ENCODE data around the gene DIO3. TPM values are rescaled to one million over a fixed set of nuclear protein-coding genes. Genes with fewer than 3 reads are reported as not detected.

Gene DIO3
- total RNA-seq, 1 donor from 2014 or later, result 4.4 TPM

- no peaks in the 10 kb centered on the region for H3K36me3 Mint-ChIP-seq (ENCODE audit: insufficient read depth)
- H3K27me3 Mint-ChIP-seq, result peaks cover 46% of the 10 kb centered on the region
- no peaks in the 10 kb centered on the region for H3K9me3 Mint-ChIP-seq (ENCODE audit: low read depth)
- no peak overlapping the region for H3K4me3 Mint-ChIP-seq (ENCODE audit: low read depth)
- TF ChIP-seq, protein P1, sequence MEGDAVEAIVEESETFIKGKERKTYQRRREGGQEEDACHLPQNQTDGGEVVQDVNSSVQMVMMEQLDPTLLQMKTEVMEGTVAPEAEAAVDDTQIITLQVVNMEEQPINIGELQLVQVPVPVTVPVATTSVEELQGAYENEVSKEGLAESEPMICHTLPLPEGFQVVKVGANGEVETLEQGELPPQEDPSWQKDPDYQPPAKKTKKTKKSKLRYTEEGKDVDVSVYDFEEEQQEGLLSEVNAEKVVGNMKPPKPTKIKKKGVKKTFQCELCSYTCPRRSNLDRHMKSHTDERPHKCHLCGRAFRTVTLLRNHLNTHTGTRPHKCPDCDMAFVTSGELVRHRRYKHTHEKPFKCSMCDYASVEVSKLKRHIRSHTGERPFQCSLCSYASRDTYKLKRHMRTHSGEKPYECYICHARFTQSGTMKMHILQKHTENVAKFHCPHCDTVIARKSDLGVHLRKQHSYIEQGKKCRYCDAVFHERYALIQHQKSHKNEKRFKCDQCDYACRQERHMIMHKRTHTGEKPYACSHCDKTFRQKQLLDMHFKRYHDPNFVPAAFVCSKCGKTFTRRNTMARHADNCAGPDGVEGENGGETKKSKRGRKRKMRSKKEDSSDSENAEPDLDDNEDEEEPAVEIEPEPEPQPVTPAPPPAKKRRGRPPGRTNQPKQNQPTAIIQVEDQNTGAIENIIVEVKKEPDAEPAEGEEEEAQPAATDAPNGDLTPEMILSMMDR (IDR thresholded peaks at IDR 0.05; ENCODE audit: unreplicated experiment), result no peak
- no peak overlapping the region for H3K27ac Mint-ChIP-seq
- no peak for DNase-seq (ENCODE audit: low spot score, unreplicated experiment)
- H3K4me1 Mint-ChIP-seq (ENCODE audit: low read depth), result peaks cover 5% of the 10 kb centered on the region
Observed at GRCh38 chr14:101573289-101573688, 12.0 kb downstream of the DIO3 start.

- H3K9me3 Mint-ChIP-seq (ENCODE audit: low read depth), result peaks cover 1% of the 10 kb centered on the region
- no peak overlapping the region for H3K4me3 Mint-ChIP-seq (ENCODE audit: low read depth)
- H3K36me3 Mint-ChIP-seq (ENCODE audit: insufficient read depth), result no peaks in the 10 kb centered on the region
- H3K27ac Mint-ChIP-seq, result no peak overlapping the region
- peaks cover 3% of the 10 kb centered on the region for H3K4me1 Mint-ChIP-seq (ENCODE audit: low read depth)
- H3K27me3 Mint-ChIP-seq, result peaks cover 41% of the 10 kb centered on the region
- TF ChIP-seq, protein P1 (IDR thresholded peaks at IDR 0.05; ENCODE audit: unreplicated experiment), result no peak
- no peak for DNase-seq (ENCODE audit: low spot score, unreplicated experiment)
Observed at GRCh38 chr14:101575581-101575980, 14.3 kb downstream of the DIO3 start.

GRCh38 chr14:101577221-101577909, 16.1 kb downstream of the DIO3 start:
- DNase-seq (ENCODE audit: low spot score, unreplicated experiment), result no peak
- Mint-ChIP-seq H3K27ac (no peak overlapping the region), H3K9me3 (ENCODE audit: low read depth) (peaks cover 6% of the 10 kb centered on the region), H3K36me3 (ENCODE audit: insufficient read depth) (no peaks in the 10 kb centered on the region), H3K4me1 (ENCODE audit: low read depth) (peaks cover 3% of the 10 kb centered on the region), H3K27me3 (peaks cover 39% of the 10 kb centered on the region), H3K4me3 (ENCODE audit: low read depth) (no peak overlapping the region)
- TF ChIP-seq, protein P1 (IDR thresholded peaks at IDR 0.05; ENCODE audit: unreplicated experiment), result no peak

DNA sequence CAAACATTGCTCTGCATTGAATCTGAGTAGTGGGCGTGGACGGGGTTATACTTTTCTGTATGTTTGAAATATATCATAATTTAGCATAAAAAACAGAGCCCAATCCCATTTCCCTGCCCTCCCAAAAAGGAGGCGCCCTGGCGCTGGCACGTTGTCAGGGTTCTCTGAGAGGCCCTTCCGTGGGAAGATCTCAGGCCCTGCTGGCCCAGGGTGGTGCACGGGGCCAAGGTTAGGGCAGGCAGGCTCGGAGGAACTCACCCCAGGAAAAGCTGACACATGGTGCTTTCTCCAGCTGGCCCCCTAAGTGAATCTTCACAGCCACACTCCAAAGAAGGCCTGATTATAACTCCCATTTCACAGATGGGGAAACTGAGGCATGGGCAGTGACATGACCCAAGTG, 17.2 kb downstream of the DIO3 start:
- Mint-ChIP-seq H3K27me3 (peaks cover 35% of the 10 kb centered on the region), H3K36me3 (ENCODE audit: insufficient read depth) (no peaks in the 10 kb centered on the region), H3K9me3 (ENCODE audit: low read depth) (peaks cover 6% of the 10 kb centered on the region), H3K4me3 (ENCODE audit: low read depth) (no peak overlapping the region), H3K4me1 (ENCODE audit: low read depth) (no peaks in the 10 kb centered on the region), H3K27ac (no peak overlapping the region)
- DNase-seq (ENCODE audit: low spot score, unreplicated experiment), result no peak
- TF ChIP-seq, protein P1 (IDR thresholded peaks at IDR 0.05; ENCODE audit: unreplicated experiment), result no peak

GRCh38 chr14:101579372-101580080, 18.2 kb downstream of the DIO3 start:
- H3K9me3 Mint-ChIP-seq (ENCODE audit: low read depth), result peaks cover 6% of the 10 kb centered on the region
- no peak overlapping the region for H3K27ac Mint-ChIP-seq
- H3K27me3 Mint-ChIP-seq, result peaks cover 29% of the 10 kb centered on the region

More at GRCh38 chr14:101579372-101580080, 18.2 kb downstream of the DIO3 start:
- Mint-ChIP-seq H3K4me3 (ENCODE audit: low read depth) (no peak overlapping the region), H3K36me3 (ENCODE audit: insufficient read depth) (no peaks in the 10 kb centered on the region), H3K4me1 (ENCODE audit: low read depth) (no peaks in the 10 kb centered on the region)
- TF ChIP-seq, protein P1 (IDR thresholded peaks at IDR 0.05; ENCODE audit: unreplicated experiment), result no peak
- no peak for DNase-seq (ENCODE audit: low spot score, unreplicated experiment)
